ENCODE data around the gene ARHGAP4.

Gene ARHGAP4

DNA sequence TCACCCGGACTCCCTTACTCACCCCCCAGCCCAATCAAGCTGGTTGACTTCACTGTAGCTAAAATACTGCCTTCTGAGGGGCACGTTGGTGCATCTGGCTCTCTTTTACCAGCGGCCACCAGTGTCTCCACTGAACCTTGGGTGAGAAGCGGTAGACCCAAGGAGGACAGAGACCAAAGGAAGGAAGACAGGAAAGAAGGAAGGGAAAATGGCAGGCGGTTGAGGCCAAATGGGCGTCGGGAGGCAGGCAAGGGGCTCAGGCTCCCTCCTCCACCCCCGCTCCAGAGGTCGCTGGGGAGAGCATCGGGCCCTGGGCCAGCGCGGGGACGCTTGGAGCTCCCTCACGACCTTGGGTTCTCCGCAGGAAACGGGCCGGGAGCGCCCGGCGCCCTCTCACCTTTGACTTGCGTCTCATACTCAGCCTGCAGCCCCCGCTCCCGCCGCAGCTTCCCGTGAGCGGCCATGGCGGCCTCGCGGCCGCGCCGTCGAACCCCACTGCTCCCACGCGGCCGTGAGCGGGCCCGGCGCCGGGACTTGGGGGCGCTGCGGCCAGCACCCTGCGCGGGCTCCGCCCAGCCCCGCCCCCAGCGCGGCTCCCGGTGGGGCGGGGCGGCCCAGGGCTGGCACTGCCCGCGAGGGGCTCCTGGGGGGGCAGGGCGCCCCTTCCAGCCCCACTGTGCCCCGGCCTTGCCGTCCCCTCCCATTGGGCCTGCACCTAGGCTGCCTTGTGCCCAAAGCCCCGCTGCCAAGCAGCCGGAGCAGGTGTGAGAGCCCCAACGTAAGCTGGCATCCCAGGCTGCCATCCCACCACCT is at the start of gene ARHGAP4:
Gene ARHGAP4 (minus strand): TSS at position 526 of the 813 bp plus-strand sequence. CDS start 62 bp downstream, at position 464.
- DNase-seq = peak; percentile 22 to 38

DNA sequence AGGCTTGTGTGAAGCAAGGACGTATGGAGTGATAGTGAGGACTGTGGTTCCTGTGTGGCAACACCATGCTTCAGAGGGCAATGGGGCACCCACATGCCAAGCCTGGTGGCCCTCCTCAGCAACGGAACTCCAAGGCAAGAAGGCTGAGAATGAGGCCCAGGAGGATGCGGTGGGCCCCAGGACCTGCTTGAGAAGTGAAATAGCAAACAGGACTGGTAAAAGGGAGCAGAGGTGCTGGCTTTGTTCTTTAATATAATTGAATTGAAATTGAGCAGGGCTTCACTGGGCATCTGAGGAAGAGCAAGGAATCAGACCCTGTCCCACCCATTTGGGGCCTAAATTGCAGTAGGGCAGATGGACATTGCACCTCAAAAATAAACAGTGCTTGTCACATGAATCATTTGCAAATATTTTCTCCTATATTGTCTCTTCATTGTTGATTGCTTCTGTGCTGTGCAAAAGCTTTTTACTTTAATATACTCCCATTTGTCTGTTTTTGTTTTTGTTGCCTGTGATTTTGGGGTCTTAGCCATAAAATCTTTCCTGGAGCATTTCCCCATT is 48.7 kb upstream of the ARHGAP4 start:
- DNase-seq = no peak

DNA sequence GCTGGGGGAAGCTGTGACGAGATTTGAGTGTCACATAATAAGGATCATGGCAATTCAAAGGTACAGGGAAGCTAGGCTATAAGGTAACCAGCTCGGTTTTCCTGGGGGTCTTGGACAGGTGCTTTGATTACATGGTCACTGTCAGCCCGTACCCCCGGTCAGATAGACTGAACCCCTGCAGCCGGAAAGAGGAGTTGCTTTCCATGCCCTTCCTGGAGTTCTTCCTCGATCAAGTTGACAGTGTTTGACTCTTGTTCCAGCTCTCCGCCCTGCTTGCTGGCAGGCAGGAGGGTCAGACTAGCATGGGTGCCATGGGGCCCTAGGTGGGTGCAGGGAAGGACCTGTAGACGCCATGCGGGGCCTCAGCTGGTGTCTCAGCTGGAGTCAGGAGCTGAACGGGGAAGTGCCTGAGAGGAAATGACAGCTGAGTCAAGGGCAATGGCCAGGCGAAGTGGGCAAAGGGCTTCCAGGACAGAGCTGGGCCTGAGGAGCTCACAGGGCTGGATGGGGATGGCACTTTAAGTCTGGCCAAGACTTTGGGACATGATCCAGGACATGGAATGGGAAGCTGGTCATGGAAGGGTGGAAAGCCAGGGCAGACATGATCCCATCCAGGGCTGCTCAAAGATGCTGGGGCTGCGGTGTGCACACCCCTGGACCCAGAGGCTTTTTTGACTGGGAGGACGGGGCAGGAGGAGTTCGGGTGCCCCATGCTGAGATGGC is 48.1 kb upstream of the ARHGAP4 start:
- no peak for DNase-seq

DNA sequence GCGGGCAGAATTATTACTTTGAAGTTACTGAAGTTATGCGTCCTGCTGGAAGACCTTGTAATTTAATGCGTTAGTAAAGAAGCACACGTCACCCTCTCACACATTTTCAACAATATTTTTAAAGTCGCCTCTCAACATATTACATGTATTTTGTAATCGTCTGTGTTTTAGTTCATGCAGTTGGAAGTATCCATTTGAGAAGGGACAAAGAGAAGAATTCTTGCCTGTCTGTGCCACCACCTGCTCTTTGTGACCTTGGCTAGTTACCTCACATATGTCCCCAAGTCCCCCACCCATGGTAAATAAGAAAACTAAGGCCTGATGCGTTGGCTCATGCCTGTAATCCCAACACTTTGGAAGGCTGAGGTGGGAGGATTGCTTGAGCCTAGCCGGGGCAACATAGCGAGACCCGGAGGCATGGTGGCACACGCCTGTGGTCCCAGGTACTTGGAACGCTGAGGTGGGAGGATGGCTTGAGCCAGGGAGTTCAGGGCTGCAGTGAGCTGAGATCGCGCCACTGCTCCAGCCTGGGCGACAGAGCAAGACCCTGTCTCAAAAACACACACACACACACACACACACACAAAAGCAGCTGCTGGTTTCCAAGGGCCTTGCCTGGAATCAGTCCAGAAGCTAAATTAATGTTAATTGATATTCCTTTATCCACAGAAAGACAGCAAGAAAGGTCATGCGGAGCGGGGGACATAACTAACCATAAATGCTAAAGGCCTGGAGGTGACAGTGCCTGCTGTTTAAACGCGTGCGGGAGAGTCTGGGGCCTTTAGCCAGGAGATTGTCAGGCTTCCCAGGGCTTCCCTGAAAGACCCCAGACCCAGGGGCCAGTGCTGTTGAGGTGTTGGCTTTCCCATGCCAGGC is 47.3 kb upstream of the ARHGAP4 start:
- no peak for DNase-seq

DNA sequence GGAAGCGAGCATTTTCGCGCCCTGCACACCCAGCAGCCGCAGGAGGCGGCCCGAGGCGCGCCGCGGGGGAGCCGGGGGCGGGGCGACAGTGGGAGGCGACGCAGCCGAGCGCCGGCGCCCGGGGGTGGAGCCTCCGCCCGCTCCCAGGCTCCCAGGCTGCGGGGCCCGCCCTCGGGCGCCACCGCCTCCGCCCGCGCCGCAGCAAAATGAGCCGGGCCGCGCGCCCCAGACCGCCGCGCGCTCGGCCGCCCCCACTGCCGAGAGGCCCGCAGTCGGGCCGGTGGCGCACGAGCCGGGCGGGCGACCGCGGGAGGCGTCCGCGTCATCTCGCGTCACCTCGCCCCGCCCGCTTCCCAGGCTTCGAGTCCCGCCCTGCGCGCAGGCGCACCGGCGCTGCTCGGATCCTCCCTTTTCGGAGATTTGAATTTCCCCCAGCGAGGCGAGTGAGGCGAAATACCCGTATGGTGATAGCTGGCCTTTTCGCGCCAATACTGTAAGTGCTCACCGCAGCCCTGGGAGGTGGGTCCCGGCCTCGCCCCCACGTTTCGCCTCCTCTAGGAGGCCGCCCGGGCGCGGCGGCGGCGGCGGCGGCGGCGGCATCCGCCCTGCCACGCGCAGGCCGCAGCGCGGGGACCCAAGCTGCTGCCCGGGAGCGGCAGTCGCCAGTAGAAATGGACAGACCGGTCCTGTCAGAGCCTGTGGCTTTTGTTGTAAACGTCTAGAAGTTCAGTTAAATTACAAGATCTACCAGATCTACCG is 46.5 kb upstream of the ARHGAP4 start, which contains the start of gene TMEM187:
Gene TMEM187 (plus strand): TSS at position 387 of the 759 bp plus-strand sequence. CDS start 9,309 bp downstream, outside the sequence.
- DNase-seq = peak; percentile 52 to 66

DNA sequence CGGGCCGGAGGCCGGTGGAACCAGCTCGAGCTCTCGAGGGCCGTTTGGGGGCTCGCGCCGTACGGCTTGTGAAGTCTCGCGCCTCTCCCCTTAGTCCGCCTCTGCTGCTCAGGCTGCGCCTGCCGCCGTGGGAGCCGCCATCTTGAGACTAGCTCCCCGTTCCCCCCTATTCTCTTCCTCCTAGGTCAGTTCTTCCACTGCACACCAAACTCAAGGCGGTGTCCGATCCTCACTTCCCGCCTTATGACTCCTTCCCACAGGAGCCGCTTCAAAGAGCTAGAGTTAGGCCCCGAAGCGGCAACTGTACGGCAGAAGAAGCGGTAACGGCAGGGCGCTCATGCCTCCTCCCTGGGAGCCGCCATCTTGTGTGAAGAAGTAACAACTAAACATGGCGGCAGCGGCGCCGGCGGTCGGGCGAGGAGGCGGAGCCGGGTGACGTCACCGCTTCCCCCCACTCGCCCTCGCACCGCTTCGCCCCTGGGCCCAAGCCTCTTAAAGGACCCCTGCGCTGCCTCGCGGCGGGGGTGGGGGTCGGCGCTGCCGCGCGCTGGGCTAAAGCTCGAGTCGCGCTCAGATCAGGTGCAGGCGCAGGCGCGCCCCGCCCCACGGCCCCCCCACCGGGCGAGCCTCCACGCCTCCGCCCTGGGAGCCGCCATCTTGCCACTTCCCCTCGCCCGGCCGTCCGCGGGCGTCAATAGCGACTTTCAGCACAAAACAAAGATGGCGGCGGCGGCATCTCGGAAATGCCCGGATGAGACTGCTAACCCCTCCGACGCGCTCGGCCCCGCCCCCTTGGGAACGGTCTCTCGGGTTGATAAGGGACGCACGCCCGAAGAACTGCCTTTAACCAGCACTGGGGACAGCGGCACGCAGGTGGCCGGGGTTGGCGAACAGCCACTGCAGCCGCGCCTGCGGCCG is 45.6 kb upstream of the ARHGAP4 start, which contains the start of gene HCFC1:
Gene HCFC1 (minus strand): TSS at position 369 of the 918 bp plus-strand sequence. CDS start 978 bp downstream, outside the sequence.
- peak; percentile 52 to 53 for DNase-seq

DNA sequence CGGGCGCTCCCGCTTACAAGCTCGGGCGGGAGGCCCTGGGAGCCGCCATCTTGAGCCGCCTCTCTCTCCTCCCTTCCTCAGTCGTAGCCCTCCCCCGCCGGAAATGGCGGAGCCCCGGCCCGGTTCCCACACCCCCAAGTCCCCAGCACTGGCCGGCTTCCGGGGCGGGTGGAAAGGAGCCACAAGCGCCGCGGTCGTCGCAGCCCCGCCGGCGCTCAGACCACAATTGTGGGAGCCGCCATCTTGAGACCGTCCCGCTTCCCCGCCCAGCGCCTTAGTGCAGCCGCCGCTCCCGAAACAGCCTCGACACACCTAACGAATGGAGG is 45.0 kb upstream of the ARHGAP4 start:
- peak; percentile 32 to 39 for DNase-seq

DNA sequence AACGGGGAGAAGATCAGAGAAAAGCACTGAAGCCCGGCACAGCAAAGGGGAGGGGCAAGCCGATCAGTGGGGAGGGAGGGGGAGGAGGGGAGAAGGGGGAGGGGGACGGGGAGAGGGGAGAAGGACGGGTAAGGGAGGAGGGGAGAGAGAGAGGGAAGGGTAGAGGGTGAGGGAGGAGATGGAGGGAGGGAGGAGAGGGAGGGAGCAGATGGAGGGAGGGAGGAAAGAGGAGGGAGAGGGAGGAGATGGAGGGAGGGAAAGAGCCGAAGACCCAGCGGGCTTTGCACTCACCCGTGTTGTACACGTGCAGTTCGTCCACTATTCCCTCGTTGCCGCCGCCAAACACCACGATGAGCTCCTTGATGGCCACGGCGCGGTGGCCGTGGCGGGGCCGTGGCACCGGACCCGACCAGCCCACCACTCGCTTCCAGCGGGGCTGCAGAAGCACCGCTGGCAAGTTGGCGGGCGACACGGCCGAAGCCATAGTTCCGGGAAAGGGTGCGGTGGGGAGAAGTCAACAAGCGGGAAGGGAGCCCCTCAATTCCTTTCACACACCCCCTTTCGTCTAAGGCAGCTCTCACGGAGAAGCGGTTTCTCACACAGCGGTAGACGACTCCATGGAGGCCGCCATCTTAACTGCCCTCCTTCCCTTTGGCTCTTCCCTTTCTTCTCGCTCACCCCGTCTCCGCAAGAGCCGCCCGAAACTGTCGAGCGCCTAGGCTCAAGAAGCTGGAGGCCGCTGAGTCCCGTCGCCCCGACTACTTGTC is 44.5 kb upstream of the ARHGAP4 start:
- no peak for DNase-seq

DNA sequence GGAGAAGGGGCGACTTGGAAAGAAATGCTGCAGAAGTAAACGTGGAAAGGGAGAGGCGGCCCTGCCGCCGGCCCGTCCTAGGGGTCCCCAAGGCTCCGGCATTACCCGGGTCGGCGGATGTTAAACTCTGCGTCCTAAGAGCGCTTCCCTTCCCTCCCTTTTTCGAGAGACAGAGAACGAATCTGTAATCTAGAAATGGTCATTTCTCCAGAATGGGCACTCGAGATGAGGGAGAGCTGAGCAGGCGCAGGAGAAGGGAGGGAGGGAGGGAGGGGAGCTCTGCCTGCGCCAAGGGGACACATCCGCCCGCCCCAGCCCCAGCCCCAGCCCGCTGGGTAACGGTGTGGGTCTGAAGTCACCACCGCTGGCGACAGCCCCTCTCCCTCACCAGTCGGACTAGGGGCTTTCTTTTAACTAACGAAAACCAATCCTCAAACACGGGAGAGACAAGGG is 43.9 kb upstream of the ARHGAP4 start:
- DNase-seq = no peak

DNA sequence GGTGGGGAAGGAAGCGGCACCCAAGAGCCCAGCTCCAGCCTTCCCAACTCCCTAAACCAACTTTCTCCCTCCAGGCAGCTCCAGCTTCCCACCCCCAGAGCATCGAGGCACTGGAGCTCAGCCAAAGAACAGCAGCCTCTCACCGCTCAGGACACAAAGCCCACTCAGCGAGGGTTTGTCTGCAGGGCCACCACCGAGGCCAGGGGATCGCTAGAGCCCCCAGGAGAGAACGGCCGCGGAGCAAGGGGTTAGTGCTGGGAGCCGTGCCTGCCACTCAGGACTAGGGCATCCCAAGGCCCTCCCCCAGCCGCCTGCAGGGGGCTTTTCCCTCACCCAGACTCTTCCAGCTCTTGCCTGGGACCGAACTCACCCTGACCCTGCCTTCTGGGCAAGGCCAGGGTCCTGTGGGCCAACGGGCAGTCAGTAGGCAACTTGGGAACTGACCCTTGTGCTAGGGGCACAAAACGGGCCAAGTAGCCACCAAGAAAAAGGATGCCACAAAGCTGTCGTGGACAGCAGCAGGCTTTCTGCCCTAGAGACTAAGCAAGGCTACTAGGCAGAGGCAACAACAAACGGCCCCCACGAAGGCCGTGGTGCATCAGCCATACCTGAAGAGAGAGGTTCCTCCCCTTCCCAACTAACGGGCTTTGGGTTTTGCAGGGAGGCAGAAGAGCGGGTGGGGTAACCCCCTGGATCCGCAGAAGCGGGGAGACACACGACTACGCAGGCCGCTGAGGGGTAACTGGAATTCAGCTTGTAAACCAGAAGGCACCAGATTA is 43.2 kb upstream of the ARHGAP4 start:
- DNase-seq = no peak

DNA sequence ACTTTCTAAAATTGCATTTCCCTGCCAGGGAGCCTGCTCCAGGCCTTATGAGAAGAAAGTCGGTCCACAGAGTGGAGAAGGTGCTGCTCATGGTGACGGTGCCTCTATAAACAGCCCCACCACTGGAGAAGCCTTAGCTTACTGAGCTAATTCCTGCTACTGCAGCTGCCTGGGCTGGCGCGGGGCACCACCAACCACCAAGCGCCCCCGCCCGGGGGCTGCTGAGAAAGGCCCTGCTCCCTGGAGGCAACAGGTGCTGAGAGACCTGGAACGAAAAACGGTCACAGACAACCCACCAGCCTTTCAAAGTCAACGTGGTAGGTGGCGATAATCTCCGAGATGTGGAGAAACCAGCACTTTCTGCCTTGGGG is 42.7 kb upstream of the ARHGAP4 start:
- no peak for DNase-seq

DNA sequence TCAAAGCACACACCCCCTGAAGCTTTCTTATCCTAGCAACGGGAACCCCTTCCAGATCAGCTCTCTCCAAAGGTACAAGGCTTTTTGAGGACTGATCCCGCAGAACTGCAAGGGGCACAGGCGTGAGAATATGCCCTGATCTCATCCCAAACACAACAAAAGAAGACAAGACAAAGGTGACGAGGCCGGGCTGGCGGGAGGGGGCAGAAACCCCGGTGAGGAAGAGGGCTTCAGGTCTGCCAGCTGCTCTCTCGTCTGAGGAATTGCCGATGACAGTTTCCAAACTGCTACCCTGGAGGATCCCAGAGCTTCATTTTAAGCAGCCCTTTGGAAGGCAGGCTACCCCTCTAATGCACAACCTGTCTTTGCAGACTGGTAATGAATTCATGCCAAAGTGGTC is 42.2 kb upstream of the ARHGAP4 start:
- DNase-seq = no peak

DNA sequence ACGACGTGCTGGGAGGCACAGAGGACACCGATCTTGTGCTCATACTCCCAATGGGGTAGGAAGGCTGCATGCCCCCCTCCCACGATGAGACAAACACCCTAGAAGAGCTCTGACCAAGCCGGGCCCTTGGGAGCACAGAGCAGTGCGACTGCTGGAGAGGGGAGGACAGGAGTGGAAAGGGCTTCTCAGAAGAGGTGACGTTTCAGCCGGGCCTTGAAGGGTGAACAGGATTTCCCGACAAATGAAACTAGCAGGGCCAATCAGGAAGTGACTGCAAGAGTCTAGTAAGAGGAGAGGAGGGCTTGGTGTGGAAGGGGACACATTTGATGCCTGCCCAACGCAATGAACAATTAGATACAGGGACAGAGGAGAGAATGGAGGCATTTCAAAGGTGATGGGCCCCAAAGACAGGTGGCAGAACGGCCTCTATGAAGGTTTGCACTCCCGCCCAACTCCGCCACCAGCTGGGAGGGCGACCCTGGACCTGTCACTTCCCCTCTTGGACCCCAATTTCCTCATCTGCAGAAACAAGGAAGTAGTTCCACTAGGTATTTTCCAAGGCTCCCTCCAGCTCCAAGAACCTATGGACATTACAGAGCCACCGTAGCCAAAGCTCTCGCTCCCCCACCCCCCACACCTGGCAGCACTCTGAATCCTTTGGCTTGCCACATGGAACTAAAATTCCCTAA is 41.6 kb upstream of the ARHGAP4 start:
- no peak for DNase-seq

DNA sequence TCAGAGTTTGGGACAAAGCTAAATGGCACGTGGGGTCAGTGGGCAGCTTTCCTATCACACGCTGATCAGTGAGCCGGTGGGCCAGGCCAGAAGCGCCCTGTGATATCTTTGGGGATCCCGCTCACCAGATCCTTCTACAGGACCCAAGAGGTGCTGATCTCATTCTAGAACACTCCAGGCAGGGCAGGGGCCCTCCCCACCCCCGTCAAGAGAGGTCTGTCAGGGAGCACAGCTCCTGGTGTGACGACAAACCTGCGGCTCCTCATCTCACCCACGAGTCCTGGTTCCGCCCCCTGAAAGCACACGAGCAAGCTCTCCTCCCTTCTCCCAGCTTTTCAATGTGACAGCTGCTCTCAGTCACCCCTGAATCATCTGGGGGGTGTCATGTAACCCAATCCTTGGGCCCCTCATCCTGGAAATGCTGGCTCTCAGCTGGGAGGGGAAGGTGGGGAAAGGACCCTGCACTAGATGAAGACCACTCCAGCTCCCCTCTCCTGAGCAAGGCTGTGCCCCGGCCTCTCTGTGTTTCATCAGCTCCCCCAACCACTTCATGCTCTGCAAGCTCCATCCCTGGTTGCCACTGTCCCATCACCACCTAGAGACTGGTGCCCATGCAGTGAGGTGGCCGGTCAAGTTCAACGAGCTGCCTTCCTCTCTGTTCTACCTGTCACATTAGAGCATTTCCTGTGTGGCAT is 40.9 kb upstream of the ARHGAP4 start:
- DNase-seq = no peak

DNA sequence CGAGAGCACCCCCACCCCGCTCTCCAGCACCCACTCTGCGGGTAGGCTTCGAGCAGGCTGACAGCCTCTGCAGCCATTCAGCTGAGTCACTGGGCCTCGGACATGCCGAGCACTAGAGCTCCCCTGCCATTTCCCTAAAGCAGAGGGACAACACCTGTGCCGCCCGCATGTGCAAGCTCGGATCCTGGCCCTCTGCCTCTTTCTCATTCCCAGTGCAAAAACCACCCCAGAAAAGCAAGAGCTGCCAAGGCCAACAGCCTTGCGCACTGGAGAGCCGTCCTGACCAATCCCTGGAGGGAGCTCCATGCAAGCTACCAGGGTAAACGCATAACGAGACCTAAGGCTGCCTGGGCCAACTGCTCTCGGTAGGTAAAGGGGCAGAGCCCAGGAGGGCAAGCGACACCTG is 40.2 kb upstream of the ARHGAP4 start:
- no peak for DNase-seq

DNA sequence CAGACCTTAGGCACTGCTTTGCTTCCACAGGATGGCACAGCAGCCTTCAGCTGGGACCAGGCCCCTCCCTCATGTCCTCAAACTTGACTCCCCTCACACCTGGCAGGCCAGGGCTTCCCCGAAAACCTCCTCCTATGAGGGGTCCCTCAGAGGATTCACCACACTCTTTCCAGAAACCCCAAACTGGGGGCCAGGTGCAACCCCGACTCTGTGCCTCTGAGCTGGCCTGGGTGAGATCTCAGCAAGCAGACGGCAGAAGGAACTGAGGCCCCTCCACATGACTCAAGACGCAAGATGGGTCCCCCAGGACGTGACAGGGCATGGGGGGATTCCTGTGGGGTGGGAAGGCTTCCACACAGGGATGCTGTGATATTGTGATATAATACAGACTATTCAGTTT is 39.3 kb upstream of the ARHGAP4 start:
- DNase-seq = no peak

DNA sequence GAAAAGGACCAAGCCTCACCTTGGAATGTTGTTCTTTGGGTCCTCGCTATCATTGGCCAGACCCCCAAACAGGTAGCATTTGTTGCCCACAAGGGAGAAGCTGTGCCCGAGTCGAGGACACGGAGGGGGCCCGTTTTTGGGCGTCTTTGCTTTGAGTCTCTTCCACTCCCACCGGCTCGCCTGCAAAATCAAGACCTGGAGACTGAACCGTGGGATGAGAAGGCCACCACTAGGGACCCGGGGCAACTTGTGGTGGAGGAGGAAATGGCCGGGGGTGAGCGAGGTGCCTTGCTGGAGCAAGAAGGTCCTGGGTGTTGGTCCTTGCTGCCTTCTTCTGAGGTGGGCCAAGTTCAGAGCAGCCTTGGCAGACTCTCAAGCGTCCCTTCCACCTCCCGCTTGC is 38.0 kb upstream of the ARHGAP4 start:
- no peak for DNase-seq

DNA sequence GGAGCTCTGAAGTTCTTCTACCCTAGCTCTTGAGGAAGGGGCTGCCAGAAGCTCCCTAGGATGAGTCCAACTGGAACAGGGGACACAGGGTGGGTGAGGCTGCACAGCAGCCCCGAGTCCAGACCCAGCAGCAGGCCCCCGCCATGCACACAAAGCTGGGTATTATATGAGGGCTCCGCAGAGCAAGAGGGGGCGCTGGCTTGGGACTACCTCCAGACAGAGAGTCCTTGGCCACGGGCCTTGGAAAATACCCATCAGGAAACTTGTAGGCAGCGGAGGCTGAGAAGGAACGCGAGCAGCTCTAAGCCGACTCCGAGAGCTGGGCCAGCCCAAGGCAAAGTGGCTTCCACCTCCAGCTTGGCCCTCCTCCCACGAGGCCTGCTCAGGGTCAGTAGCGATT is 37.5 kb upstream of the ARHGAP4 start:
- no peak for DNase-seq
